HG03575 (cell line): ENCODE results near the gene MED22.

Experiments
- ATAC-seq: cut with Tn5 transposase; IDR thresholded peaks from one replicate; pipeline ENCODE4 v1.9.1; 2021; ENCODE audit not compliant: unreplicated experiment, insufficient number of reproducible peaks, low FRiP score; ENCODE audit errors: extremely low read depth

MED22 gene

GRCh38 chr9:133360400-133361393 lies 12.8 kb upstream of the MED22 start:
- no peak for ATAC-seq

- ATAC-seq = no peak
These were observed 11.7 kb upstream of the MED22 start for GRCh38 chr9:133359399-133360175.

GRCh38 chr9:133357656-133358055 lies 9.7 kb upstream of the MED22 start:
- no peak for ATAC-seq

- ATAC-seq = no peak
These were observed 8.6 kb upstream of the MED22 start, which contains the start of the genes SURF1 and SURF2 for GRCh38 chr9:133356391-133357091. Gene SURF1 (minus strand): TSS chr9:133356487. CDS start chr9:133356453, 34 bp downstream. Gene SURF2 (plus strand): TSS chr9:133356550. CDS start chr9:133356593, 43 bp downstream.

- no peak for ATAC-seq
These were observed 8.0 kb upstream of the MED22 start for GRCh38 chr9:133355881-133356357.

- no peak for ATAC-seq
These were observed 6.8 kb upstream of the MED22 start for GRCh38 chr9:133354766-133355165.

- no peak for ATAC-seq
These were observed 5.6 kb upstream of the MED22 start for GRCh38 chr9:133353548-133353947.

- ATAC-seq = no peak
These were observed 4.9 kb upstream of the MED22 start for GRCh38 chr9:133352635-133353340.

GRCh38 chr9:133351908-133352634 lies 4.1 kb upstream of the MED22 start:
- no peak for ATAC-seq

GRCh38 chr9:133351526-133351907 lies 3.6 kb upstream of the MED22 start:
- ATAC-seq = no peak

GRCh38 chr9:133349965-133350616 lies 2.2 kb upstream of the MED22 start:
- no peak for ATAC-seq

- ATAC-seq = no peak
These were observed 1.0 kb upstream of the MED22 start for GRCh38 chr9:133348718-133349573.

GRCh38 chr9:133347515-133347984 lies 381 bp downstream of the MED22 start:
- ATAC-seq = no peak

- no peak for ATAC-seq
These were observed 1.7 kb downstream of the MED22 start for GRCh38 chr9:133346021-133346785.

- no peak for ATAC-seq
These were observed 2.3 kb downstream of the MED22 start for GRCh38 chr9:133345596-133345995.

GRCh38 chr9:133344979-133345378 lies 3.0 kb downstream of the MED22 start:
- ATAC-seq = no peak
